GM10266 (cell line): ENCODE data around the gene TMED6.

Source experiments
- DNase-seq: peaks from one replicate; pipeline ENCODE4 v3.0.0; 2012; ENCODE audit errors: extremely low spot score
- CTCF ChIP-seq: IDR thresholded peaks from 2 replicates; pipeline ENCODE4 v1.5.1; 2012; ENCODE audit warnings: mild to moderate bottlenecking, low read depth; ENCODE audit not compliant: control insufficient read depth, insufficient read depth; ENCODE audit errors: missing control alignments

TMED6 gene

GRCh38 chr16:69310653-69311532 is 40.7 kb downstream of the TMED6 start, which contains the start of gene VPS4A:
Gene VPS4A (plus strand): TSS chr16:69311350. CDS start chr16:69311512, 162 bp downstream.
- peak; percentile 99 for DNase-seq
- TF ChIP-seq CTCF = peak; percentile 99

DNA sequence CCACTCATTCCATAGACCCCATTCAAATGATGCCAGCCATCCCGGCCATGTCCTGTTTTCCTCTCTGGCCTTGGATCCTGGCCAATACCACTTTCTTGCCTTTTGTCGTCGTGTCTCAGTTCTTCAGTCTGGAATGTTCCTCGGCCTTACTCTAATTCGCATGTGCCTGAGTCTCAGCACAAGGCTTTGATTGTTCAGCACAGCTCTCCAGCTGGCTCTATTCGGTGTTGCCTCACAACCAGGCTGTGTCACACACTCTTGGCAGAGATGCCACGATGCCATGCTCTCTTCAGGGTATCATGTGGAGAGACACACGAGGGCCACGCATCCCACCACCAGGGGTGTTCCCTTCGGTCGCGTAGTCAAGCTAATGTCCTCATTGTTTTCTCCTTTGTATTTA is 42.3 kb downstream of the TMED6 start:
- no peak for TF ChIP-seq CTCF
- no peak for DNase-seq

DNA sequence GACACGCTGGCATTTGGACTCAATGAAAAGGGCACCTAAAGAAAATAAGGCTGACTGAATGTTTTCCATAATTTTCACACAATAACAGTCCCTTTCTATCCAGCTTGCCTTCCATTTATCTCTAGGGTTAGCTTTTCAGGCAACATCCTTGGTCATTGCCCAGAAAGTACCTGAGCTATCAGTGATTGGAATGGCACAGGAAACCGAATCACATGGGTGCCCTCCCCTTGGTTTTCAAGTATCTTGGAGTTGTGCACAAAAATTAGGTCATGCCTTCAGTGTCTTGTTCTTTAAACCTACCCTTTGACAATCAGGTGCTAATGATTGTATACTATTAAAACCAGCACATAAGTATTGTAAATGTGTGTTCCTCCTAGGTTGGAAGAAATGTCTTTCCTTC is 43.7 kb downstream of the TMED6 start:
- no peak for DNase-seq
- no peak for TF ChIP-seq CTCF

- no peak for TF ChIP-seq CTCF
- no peak for DNase-seq
Observed at GRCh38 chr16:69307091-69307490, 44.5 kb downstream of the TMED6 start.

DNA sequence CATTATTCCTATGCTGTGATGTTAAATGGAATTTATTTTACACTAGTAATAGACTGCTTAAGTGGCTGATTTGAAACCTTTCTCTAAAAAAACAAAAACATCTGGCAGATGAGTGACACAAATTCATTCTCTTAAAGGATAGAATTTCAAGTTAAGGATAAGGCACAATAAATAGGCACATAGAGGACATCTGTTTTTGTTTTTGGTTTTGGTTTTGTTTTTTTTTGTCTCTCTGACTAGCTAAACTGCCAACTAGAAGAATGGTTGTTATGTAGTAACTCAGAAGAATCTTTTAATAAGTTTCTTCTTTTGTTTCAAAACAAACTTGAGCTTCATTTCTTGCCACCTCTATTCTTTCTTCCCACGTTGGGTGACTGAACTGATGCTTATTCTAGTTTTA is 45.6 kb downstream of the TMED6 start:
- no peak for DNase-seq
- TF ChIP-seq CTCF = no peak

GRCh38 chr16:69302301-69302700 is 49.3 kb downstream of the TMED6 start:
- DNase-seq = no peak
- no peak for TF ChIP-seq CTCF

- TF ChIP-seq CTCF = no peak
- no peak for DNase-seq
Observed at GRCh38 chr16:69301861-69302260, 49.7 kb downstream of the TMED6 start.
